DMS 273 treated with DMSO at 0.1 percent for 48 hours (cell line): ENCODE data around the gene USP17L18.
"Not testable (repeated sequence)": the region's sequence is repeated elsewhere in the genome, so short reads cannot be mapped to it uniquely, and the experiment has no call there.

Source experiments
- DNase-seq: peaks from one replicate; lab custom pipeline; 2025; lab: John Stamatoyannopoulos, UW

Gene USP17L18, protein sequence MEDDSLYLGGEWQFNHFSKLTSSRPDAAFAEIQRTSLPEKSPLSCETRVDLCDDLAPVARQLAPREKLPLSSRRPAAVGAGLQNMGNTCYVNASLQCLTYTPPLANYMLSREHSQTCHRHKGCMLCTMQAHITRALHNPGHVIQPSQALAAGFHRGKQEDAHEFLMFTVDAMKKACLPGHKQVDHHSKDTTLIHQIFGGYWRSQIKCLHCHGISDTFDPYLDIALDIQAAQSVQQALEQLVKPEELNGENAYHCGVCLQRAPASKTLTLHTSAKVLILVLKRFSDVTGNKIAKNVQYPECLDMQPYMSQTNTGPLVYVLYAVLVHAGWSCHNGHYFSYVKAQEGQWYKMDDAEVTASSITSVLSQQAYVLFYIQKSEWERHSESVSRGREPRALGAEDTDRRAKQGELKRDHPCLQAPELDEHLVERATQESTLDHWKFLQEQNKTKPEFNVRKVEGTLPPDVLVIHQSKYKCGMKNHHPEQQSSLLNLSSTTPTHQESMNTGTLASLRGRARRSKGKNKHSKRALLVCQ

DNA sequence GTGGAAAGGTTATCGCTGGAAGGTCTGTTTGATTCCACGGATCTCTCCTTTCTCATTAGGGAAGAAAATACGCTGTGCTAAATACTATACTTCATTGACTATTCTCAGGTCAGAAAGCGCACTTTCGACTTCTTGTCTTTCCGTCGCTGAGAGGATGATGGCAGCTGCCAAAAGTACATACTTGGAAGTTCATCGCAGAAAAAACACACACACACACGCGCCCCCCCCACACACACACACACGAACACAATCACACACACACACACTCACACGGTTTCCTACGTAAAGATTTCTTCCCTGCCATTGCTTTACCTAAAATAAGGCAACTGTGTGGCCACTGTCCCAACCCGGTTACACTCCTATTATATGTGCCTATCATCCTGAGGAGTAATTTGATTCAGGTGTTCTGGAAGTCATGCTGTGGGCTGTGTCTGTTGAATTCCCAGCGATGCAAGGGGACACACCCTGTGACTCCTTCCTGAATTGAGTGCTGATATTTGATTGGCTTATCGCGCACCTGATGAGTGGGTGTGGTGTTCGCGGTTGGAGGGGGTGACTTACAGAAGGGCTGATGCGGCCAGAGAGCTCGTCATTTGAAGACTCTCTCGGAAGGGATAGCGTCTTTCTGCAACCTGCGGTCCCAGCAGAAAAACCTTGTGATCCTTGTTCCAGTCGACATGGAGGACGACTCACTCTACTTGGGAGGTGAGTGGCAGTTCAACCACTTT is at the start of gene USP17L18:
Gene USP17L18, plus strand, starts transcription at position 678 of the 728 bp plus-strand sequence. Its CDS starts 0 bp downstream, at position 678.
- DNase-seq, result not testable (repeated sequence)

DNA sequence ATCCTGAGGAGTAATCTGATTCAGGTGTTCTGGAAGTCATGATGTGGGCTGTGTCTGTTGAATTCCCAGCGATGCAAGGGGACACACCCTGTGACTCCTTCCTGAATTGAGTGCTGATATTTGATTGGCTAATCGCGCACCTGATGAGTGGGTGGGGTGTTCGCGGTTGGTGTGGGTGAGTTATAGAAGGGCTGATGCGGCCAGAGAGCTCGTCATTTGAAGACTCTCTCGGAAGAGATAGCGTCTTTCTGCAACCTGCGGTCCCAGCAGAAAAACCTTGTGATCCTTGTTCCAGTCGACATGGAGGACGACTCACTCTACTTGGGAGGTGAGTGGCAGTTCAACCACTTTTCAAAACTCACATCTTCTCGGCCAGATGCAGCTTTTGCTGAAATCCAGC is 38.1 kb upstream of the USP17L18 start, which contains the start of gene USP17L10:
Gene USP17L10, plus strand, starts transcription at position 301 of the 400 bp plus-strand sequence. Its CDS starts 0 bp downstream, at position 301.
- not testable (repeated sequence) for DNase-seq

DNA sequence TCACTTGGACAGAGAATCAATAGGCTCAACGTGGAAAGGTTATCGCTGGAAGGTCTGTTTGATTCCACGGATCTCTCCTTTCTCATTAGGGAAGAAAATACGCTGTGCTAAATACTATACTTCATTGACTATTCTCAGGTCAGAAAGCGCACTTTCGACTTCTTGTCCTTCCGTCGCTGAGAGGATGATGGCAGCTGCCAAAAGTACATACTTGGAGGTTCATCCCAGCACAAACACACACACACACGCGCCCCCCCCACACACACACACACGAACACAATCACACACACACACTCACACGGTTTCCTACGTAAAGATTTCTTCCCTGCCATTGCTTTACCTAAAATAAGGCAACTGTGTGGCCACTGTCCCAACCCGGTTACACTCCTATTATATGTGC is 33.7 kb upstream of the USP17L18 start:
- not testable (repeated sequence) for DNase-seq

DNA sequence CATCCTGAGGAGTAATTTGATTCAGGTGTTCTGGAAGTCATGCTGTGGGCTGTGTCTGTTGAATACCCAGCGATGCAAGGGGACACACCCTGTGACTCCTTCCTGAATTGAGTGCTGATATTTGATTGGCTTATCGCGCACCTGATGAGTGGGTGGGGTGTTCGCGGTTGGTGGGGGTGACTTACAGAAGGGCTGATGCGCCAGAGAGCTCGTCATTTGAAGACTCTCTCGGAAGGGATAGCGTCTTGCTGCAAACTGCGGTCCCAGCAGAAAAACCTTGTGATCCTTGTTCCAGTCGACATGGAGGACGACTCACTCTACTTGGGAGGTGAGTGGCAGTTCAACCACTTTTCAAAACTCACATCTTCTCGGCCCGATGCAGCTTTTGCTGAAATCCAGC is 33.3 kb upstream of the USP17L18 start, which contains the start of gene USP17L11:
Gene USP17L11, plus strand, starts transcription at position 301 of the 400 bp plus-strand sequence. Its CDS starts 0 bp downstream, at position 301.
- DNase-seq, result not testable (repeated sequence)

DNA sequence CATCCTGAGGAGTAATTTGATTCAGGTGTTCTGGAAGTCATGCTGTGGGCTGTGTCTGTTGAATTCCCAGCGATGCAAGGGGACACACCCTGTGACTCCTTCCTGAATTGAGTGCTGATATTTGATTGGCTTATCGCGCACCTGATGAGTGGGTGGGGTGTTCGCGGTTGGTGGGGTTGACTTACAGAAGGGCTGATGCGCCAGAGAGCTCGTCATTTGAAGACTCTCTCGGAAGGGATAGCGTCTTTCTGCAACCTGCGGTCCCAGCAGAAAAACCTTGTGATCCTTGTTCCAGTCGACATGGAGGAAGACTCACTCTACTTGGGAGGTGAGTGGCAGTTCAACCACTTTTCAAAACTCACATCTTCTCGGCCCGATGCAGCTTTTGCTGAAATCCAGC is 28.6 kb upstream of the USP17L18 start, which contains the start of gene USP17L12:
Gene USP17L12, plus strand, starts transcription at position 301 of the 400 bp plus-strand sequence. Its CDS starts 0 bp downstream, at position 301.
- not testable (repeated sequence) for DNase-seq

DNA sequence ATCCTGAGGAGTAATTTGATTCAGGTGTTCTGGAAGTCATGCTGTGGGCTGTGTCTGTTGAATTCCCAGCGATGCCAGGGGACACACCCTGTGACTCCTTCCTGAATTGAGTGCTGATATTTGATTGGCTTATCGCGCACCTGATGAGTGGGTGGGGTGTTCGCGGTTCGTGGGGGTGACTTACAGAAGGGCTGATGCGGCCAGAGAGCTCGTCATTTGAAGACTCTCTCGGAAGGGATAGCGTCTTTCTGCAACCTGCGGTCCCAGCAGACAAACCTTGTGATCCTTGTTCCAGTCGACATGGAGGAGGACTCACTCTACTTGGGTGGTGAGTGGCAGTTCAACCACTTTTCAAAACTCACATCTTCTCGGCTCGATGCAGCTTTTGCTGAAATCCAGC is 23.8 kb upstream of the USP17L18 start, which contains the start of gene USP17L13:
Gene USP17L13, plus strand, starts transcription at position 301 of the 400 bp plus-strand sequence. Its CDS starts 0 bp downstream, at position 301.
- not testable (repeated sequence) for DNase-seq

DNA sequence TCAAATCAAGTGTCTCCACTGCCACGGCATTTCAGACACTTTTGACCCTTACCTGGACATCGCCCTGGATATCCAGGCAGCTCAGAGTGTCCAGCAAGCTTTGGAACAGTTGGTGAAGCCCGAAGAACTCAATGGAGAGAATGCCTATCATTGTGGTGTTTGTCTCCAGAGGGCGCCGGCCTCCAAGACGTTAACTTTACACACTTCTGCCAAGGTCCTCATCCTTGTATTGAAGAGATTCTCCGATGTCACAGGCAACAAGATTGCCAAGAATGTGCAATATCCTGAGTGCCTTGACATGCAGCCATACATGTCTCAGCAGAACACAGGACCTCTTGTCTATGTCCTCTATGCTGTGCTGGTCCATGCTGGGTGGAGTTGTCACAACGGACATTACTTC is 18.2 kb upstream of the USP17L18 start:
- DNase-seq, result not testable (repeated sequence)

DNA sequence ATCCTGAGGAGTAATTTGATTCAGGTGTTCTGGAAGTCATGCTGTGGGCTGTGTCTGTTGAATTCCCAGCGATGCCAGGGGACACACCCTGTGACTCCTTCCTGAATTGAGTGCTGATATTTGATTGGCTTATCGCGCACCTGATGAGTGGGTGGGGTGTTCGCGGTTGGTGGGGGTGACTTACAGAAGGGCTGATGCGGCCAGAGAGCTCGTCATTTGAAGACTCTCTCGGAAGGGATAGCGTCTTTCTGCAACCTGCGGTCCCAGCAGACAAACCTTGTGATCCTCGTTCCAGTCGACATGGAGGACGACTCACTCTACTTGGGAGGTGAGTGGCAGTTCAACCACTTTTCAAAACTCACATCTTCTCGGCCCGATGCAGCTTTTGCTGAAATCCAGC is 14.3 kb upstream of the USP17L18 start, which contains the start of gene USP17L15:
Gene USP17L15, plus strand, starts transcription at position 301 of the 400 bp plus-strand sequence. Its CDS starts 0 bp downstream, at position 301.
- not testable (repeated sequence) for DNase-seq

DNA sequence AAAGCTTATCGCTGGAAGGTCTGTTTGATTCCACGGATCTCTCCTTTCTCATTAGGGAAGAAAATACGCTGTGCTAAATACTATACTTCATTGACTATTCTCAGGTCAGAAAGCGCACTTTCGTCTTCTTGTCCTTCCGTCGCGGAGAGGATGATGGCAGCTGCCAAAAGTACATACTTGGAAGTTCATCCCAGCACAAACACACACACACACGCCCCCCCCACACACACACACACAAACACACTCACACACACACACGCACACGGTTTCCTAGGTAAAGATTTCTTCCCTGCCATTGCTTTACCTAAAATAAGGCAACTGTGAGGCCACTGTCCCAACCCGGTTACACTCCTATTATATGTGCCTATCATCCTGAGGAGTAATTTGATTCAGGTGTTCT is 10.0 kb upstream of the USP17L18 start:
- not testable (repeated sequence) for DNase-seq

DNA sequence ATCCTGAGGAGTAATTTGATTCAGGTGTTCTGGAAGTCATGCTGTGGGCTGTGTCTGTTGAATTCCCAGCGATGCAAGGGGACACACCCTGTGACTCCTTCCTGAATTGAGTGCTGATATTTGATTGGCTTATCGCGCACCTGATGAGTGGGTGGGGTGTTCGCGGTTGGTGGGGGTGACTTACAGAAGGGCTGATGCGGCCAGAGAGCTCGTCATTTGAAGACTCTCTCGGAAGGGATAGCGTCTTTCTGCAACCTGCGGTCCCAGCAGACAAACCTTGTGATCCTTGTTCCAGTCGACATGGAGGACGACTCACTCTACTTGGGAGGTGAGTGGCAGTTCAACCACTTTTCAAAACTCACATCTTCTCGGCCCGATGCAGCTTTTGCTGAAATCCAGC is 4.9 kb upstream of the USP17L18 start, which contains the start of gene USP17L17:
Gene USP17L17, plus strand, starts transcription at position 301 of the 400 bp plus-strand sequence. Its CDS starts 0 bp downstream, at position 301.
- DNase-seq, result not testable (repeated sequence)

DNA sequence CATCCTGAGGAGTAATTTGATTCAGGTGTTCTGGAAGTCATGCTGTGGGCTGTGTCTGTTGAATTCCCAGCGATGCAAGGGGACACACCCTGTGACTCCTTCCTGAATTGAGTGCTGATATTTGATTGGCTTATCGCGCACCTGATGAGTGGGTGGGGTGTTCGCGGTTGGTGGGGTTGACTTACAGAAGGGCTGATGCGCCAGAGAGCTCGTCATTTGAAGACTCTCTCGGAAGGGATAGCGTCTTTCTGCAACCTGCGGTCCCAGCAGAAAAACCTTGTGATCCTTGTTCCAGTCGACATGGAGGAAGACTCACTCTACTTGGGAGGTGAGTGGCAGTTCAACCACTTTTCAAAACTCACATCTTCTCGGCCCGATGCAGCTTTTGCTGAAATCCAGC is 4.6 kb downstream of the USP17L18 start, which contains the start of gene USP17L19:
Gene USP17L19, plus strand, starts transcription at position 301 of the 400 bp plus-strand sequence. Its CDS starts 0 bp downstream, at position 301.
- not testable (repeated sequence) for DNase-seq

DNA sequence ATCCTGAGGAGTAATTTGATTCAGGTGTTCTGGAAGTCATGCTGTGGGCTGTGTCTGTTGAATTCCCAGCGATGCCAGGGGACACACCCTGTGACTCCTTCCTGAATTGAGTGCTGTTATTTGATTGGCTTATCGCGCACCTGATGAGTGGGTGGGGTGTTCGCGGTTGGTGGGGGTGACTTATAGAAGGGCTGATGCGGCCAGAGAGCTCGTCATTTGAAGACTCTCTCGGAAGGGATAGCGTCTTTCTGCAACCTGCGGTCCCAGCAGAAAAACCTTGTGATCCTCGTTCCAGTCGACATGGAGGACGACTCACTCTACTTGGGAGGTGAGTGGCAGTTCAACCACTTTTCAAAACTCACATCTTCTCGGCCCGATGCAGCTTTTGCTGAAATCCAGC is 9.4 kb downstream of the USP17L18 start, which contains the start of gene USP17L20:
Gene USP17L20, plus strand, starts transcription at position 301 of the 400 bp plus-strand sequence. Its CDS starts 0 bp downstream, at position 301.
- not testable (repeated sequence) for DNase-seq

DNA sequence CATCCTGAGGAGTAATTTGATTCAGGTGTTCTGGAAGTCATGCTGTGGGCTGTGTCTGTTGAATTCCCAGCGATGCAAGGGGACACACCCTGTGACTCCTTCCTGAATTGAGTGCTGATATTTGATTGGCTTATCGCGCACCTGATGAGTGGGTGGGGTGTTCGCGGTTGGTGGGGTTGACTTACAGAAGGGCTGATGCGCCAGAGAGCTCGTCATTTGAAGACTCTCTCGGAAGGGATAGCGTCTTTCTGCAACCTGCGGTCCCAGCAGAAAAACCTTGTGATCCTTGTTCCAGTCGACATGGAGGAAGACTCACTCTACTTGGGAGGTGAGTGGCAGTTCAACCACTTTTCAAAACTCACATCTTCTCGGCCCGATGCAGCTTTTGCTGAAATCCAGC is 14.1 kb downstream of the USP17L18 start, which contains the start of gene USP17L21:
Gene USP17L21, plus strand, starts transcription at position 301 of the 400 bp plus-strand sequence. Its CDS starts 0 bp downstream, at position 301.
- not testable (repeated sequence) for DNase-seq

DNA sequence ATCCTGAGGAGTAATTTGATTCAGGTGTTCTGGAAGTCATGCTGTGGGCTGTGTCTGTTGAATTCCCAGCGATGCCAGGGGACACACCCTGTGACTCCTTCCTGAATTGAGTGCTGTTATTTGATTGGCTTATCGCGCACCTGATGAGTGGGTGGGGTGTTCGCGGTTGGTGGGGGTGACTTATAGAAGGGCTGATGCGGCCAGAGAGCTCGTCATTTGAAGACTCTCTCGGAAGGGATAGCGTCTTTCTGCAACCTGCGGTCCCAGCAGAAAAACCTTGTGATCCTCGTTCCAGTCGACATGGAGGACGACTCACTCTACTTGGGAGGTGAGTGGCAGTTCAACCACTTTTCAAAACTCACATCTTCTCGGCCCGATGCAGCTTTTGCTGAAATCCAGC is 18.9 kb downstream of the USP17L18 start, which contains the start of gene USP17L22:
Gene USP17L22, plus strand, starts transcription at position 301 of the 400 bp plus-strand sequence. Its CDS starts 0 bp downstream, at position 301.
- DNase-seq, result not testable (repeated sequence)

DNA sequence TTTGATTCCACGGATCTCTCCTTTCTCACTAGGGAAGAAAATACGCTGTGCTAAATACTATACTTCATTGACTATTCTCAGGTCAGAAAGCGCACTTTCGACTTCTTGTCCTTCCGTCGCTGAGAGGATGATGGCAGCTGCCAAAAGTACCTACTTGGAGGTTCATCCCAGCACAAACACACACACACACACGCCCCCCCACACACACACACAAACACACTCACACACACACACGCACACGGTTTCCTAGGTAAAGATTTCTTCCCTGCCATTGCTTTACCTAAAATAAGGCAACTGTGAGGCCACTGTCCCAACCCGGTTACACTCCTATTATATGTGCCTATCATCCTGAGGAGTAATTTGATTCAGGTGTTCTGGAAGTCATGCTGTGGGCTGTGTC is 23.3 kb downstream of the USP17L18 start:
- not testable (repeated sequence) for DNase-seq
